ENCODE data around the gene CAV3.

DNA sequence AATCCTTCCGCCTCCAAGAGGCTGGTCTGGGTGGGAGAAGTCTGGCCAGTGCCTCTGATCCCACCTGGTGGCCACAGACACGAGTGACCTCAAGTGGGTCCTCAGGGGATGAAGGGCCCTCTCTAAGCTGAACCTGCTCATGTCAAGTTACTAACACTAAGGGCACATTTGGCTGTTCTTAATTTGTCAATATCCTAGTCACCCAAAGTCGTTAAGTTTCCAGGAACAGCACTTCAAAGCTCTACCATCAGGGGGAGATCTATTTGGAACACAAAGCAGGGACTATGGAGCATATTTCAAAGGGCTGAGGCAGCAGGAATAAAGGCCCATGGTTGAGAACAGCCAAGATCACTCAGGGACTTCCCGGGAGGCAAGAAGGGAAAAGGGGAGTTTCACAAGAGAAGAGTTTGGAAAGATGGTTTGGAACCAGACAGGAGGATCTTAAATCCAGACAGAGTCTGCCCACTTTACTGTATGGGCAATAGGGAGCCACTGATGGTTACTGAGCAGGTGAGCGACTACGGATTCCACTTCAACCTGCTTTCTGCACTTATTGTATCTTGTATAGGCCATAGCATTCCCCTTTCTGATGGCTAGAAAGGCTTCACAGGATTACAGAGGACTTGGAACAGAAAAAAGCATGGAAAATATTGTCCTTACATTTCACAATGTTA is 22.1 kb downstream of the CAV3 start:
- TF ChIP-seq, protein P1, sequence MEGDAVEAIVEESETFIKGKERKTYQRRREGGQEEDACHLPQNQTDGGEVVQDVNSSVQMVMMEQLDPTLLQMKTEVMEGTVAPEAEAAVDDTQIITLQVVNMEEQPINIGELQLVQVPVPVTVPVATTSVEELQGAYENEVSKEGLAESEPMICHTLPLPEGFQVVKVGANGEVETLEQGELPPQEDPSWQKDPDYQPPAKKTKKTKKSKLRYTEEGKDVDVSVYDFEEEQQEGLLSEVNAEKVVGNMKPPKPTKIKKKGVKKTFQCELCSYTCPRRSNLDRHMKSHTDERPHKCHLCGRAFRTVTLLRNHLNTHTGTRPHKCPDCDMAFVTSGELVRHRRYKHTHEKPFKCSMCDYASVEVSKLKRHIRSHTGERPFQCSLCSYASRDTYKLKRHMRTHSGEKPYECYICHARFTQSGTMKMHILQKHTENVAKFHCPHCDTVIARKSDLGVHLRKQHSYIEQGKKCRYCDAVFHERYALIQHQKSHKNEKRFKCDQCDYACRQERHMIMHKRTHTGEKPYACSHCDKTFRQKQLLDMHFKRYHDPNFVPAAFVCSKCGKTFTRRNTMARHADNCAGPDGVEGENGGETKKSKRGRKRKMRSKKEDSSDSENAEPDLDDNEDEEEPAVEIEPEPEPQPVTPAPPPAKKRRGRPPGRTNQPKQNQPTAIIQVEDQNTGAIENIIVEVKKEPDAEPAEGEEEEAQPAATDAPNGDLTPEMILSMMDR (IDR thresholded peaks at IDR 0.05; ENCODE audit: low read depth, low read length, missing input control) = no peak
- TF ChIP-seq, protein P2, sequence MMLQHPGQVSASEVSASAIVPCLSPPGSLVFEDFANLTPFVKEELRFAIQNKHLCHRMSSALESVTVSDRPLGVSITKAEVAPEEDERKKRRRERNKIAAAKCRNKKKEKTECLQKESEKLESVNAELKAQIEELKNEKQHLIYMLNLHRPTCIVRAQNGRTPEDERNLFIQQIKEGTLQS (IDR thresholded peaks at IDR 0.05) = no peak
- no peak for TF ChIP-seq JUND (IDR thresholded peaks at IDR 0.05)
- TF ChIP-seq, protein P3, sequence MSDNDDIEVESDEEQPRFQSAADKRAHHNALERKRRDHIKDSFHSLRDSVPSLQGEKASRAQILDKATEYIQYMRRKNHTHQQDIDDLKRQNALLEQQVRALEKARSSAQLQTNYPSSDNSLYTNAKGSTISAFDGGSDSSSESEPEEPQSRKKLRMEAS (IDR thresholded peaks at IDR 0.05) = no peak
- TF ChIP-seq RAD21 (IDR thresholded peaks at IDR 0.05) = no peak
- TF ChIP-seq FOXA2 (IDR thresholded peaks at IDR 0.05) = no peak
- TF ChIP-seq NR2F2 (IDR thresholded peaks at IDR 0.05) = no peak
- TF ChIP-seq, protein P4, sequence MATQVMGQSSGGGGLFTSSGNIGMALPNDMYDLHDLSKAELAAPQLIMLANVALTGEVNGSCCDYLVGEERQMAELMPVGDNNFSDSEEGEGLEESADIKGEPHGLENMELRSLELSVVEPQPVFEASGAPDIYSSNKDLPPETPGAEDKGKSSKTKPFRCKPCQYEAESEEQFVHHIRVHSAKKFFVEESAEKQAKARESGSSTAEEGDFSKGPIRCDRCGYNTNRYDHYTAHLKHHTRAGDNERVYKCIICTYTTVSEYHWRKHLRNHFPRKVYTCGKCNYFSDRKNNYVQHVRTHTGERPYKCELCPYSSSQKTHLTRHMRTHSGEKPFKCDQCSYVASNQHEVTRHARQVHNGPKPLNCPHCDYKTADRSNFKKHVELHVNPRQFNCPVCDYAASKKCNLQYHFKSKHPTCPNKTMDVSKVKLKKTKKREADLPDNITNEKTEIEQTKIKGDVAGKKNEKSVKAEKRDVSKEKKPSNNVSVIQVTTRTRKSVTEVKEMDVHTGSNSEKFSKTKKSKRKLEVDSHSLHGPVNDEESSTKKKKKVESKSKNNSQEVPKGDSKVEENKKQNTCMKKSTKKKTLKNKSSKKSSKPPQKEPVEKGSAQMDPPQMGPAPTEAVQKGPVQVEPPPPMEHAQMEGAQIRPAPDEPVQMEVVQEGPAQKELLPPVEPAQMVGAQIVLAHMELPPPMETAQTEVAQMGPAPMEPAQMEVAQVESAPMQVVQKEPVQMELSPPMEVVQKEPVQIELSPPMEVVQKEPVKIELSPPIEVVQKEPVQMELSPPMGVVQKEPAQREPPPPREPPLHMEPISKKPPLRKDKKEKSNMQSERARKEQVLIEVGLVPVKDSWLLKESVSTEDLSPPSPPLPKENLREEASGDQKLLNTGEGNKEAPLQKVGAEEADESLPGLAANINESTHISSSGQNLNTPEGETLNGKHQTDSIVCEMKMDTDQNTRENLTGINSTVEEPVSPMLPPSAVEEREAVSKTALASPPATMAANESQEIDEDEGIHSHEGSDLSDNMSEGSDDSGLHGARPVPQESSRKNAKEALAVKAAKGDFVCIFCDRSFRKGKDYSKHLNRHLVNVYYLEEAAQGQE (IDR thresholded peaks at IDR 0.05) = no peak
- no peak for TF ChIP-seq YY1 (IDR thresholded peaks at IDR 0.05)

Data from liver (tissue), 3 donors.